HepG2 (cell line): ENCODE measurements around the gene RUNX2. TPM values are rescaled to one million over a fixed set of nuclear protein-coding genes. Genes with fewer than 3 reads are reported as not detected.
A peak's percentile ranks its signal among the peaks of the same experiment; 100 is the strongest.

Experiments used
- BCL3 ChIP-seq: sonication (generic); formaldehyde crosslinking; IDR thresholded peaks from 2 replicates; pipeline ENCODE4 v1.5.1; 2020; ENCODE audit warnings: mild to moderate bottlenecking, missing genetic modification reagents, moderate library complexity
- BORCS8-MEF2B ChIP-seq: sonication (generic); formaldehyde crosslinking; IDR thresholded peaks from 2 replicates; pipeline ENCODE4 v1.8.0; 2022; ENCODE audit warnings: mild to moderate bottlenecking, missing genetic modification reagents
- CEBPZ ChIP-seq: IDR thresholded peaks from 2 replicates; pipeline ENCODE4 v1.6.1; 2012; ENCODE audit warnings: low read length, improper control_type of control experiment
- ISX ChIP-seq: sonication (generic); formaldehyde crosslinking; conservative IDR thresholded peaks from 2 replicates; pipeline ENCODE4 v1.5.0; 2020; ENCODE audit warnings: missing genetic modification reagents
- KDM2A ChIP-seq: sonication (generic); formaldehyde crosslinking; IDR thresholded peaks from 2 replicates; pipeline ENCODE4 v1.4.0; 2020; ENCODE audit warnings: low read depth, missing genetic modification reagents, borderline replicate concordance
- KLF16 ChIP-seq, 2 experiments: sonication (generic) in 1 of 2; formaldehyde crosslinking in 1 of 2; IDR thresholded peaks; 2 replicates each; pipeline versions ENCODE4 v1.6.1 to v1.8.0; 2016 to 2023; ENCODE audit warnings: missing genetic modification reagents in 2 of 2, missing compliant biosample characterization in 1 of 2
- MTF1 ChIP-seq: sonication (generic); formaldehyde crosslinking; IDR thresholded peaks from 2 replicates; pipeline ENCODE4 v1.5.0; 2020; ENCODE audit warnings: missing genetic modification reagents
- NFE2L1 ChIP-seq: sonication (generic); formaldehyde crosslinking; IDR thresholded peaks from 2 replicates; pipeline ENCODE4 v1.4.0; 2020; ENCODE audit warnings: missing genetic modification reagents, mild to moderate bottlenecking, borderline replicate concordance
- PATZ1 ChIP-seq: sonication (generic); formaldehyde crosslinking; IDR thresholded peaks from 2 replicates; pipeline ENCODE4 v1.4.0; 2020; ENCODE audit warnings: missing genetic modification reagents
- RAD51 ChIP-seq: fragments of 450-650 bp; IDR thresholded peaks from 2 replicates; pipeline ENCODE4 v1.6.1; 2016; ENCODE audit warnings: borderline replicate concordance
- SP1 ChIP-seq, 2 experiments: fragments of 450-650 bp in 1 of 2; sonication (generic) in 1 of 2; formaldehyde crosslinking in 1 of 2; IDR thresholded peaks; 2 replicates each; pipeline versions ENCODE4 v1.4.0 to v1.6.1; 2016 to 2020; ENCODE audit warnings: missing genetic modification reagents in 1 of 2
- ZNF205 ChIP-seq: IDR thresholded peaks from 2 replicates; pipeline ENCODE4 v1.6.1; 2018; ENCODE audit warnings: missing biosample characterization, missing genetic modification reagents
- ZNF296 ChIP-seq: sonication (generic); formaldehyde crosslinking; conservative IDR thresholded peaks from 2 replicates; pipeline ENCODE4 v1.5.0; 2020; ENCODE audit warnings: mild to moderate bottlenecking, missing genetic modification reagents
- ZNF577 ChIP-seq: sonication (generic); formaldehyde crosslinking; IDR thresholded peaks from 2 replicates; pipeline ENCODE4 v1.4.0; 2020; ENCODE audit warnings: mild to moderate bottlenecking, low read depth, missing genetic modification reagents, borderline replicate concordance
- ZNF678 ChIP-seq: sonication (generic); formaldehyde crosslinking; IDR thresholded peaks from 2 replicates; pipeline ENCODE4 v1.4.0; 2020; ENCODE audit warnings: mild to moderate bottlenecking, missing genetic modification reagents
- ZNF766 ChIP-seq: sonication (generic); formaldehyde crosslinking; IDR thresholded peaks from 2 replicates; pipeline ENCODE4 v1.5.0; 2020; ENCODE audit warnings: missing genetic modification reagents, borderline replicate concordance
- polyA plus RNA-seq, 8 experiments: library from polyadenylated mRNA; depleted of rRNA in 3 of 8; stranded (reverse) in 7 of 8; unstranded in 1 of 8; fragments of >200 nt; fragmentation: Illumina TruSeq in 4 of 8; extraction: Trizol in 4 of 8; gene quantifications; 2 replicates each; pipeline versions ENCODE4 v1.2.1 to v1.2.3, GENCODE V29; 2011 to 2016; ENCODE audit warnings: low read depth in 4 of 8, missing spikeins in 1 of 8, mixed read lengths in 1 of 8; ENCODE audit not compliant: insufficient read depth in 1 of 8
- total RNA-seq, 5 experiments: library from RNA; depleted of rRNA; stranded (reverse); fragments of >200 nt; fragmentation: Illumina TruSeq; extraction: Trizol; gene quantifications; 2 replicates each; pipeline ENCODE4 v1.2.3, GENCODE V29; 2016; ENCODE audit warnings: low read depth in 1 of 5
- TF ChIP-seq, protein P1 (sequence below): sonication (generic); formaldehyde crosslinking; IDR thresholded peaks from 2 replicates; pipeline ENCODE4 v1.4.0; 2020; ENCODE audit warnings: missing genetic modification reagents

Gene RUNX2
- total and polyA plus RNA-seq, 2 of the 13 experiments (the other 11 are each of a cell fraction or from before 2014, with no cell fraction given) = not detected

DNA sequence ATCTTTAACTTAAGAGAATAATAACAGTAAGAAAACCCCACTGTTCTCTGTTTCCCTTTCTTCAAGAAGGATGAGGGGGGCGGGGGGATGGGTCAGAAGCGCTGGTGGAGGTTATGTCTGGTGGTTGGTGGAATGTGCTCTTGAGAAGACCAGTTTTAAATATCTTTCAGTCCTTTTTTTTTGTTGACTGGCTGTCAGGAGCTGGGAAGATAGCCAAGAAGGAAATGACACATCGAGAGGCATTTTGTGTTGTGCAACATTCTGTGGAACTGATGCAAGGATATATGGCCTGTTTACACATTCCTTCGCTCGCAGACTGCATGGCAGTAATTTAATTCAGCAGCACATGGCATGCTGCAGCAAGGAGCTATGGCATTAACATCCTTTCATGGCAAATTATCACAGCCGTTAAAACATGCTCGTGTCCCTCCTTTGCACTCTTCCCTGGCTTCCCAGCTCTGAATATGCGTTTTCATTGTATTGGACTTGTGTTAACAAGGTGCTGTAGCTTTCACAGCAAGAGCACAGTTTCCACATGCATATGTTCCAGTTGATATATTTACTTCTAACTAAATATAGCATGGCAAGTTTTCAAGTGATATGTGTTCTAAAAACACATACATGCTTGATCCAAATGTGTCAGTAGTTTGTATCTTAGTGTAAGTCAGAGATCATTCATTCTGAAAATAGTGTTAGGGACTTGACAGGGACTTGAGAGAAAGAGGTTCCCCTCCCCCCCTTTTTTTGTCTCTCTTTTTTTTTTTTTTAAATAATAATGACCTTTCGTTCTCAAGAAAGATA, 117.8 kb downstream of the RUNX2 start (continued):
- TF ChIP-seq, protein P1, sequence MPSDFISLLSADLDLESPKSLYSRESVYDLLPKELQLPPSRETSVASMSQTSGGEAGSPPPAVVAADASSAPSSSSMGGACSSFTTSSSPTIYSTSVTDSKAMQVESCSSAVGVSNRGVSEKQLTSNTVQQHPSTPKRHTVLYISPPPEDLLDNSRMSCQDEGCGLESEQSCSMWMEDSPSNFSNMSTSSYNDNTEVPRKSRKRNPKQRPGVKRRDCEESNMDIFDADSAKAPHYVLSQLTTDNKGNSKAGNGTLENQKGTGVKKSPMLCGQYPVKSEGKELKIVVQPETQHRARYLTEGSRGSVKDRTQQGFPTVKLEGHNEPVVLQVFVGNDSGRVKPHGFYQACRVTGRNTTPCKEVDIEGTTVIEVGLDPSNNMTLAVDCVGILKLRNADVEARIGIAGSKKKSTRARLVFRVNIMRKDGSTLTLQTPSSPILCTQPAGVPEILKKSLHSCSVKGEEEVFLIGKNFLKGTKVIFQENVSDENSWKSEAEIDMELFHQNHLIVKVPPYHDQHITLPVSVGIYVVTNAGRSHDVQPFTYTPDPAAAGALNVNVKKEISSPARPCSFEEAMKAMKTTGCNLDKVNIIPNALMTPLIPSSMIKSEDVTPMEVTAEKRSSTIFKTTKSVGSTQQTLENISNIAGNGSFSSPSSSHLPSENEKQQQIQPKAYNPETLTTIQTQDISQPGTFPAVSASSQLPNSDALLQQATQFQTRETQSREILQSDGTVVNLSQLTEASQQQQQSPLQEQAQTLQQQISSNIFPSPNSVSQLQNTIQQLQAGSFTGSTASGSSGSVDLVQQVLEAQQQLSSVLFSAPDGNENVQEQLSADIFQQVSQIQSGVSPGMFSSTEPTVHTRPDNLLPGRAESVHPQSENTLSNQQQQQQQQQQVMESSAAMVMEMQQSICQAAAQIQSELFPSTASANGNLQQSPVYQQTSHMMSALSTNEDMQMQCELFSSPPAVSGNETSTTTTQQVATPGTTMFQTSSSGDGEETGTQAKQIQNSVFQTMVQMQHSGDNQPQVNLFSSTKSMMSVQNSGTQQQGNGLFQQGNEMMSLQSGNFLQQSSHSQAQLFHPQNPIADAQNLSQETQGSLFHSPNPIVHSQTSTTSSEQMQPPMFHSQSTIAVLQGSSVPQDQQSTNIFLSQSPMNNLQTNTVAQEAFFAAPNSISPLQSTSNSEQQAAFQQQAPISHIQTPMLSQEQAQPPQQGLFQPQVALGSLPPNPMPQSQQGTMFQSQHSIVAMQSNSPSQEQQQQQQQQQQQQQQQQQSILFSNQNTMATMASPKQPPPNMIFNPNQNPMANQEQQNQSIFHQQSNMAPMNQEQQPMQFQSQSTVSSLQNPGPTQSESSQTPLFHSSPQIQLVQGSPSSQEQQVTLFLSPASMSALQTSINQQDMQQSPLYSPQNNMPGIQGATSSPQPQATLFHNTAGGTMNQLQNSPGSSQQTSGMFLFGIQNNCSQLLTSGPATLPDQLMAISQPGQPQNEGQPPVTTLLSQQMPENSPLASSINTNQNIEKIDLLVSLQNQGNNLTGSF (CRISPR knock-in tag) = no peak
- TF ChIP-seq KDM2A (CRISPR knock-in tag) (peak; percentile 75), ZNF678 (CRISPR knock-in tag) (no peak), BCL3 (CRISPR knock-in tag) (no peak), ISX (CRISPR knock-in tag) (no peak), CEBPZ (no peak), MTF1 (CRISPR knock-in tag) (no peak), BORCS8-MEF2B (CRISPR knock-in tag) (peak; percentile 80; the same call in 1 of the 2 replicates), NFE2L1 (CRISPR knock-in tag) (no peak), SP1 (IDR thresholded peaks at IDR 0.05) (no peak), SP1 (CRISPR knock-in tag; IDR thresholded peaks at IDR 0.05) (no peak; the same call in 1 of the 2 replicates), ZNF205 (peak; percentile 80; the same call in 1 of the 2 replicates), ZNF577 (CRISPR knock-in tag) (no peak), PATZ1 (CRISPR knock-in tag) (peak; percentile 67), KLF16 (CRISPR knock-in tag; IDR thresholded peaks at IDR 0.05) (peak in 1 of 2 experiments; percentile 98; a peak in 2 of 4 replicates), RAD51 (no peak), ZNF766 (0 out of 2 replicates have a peak, but pooled peaks have one; percentile 29), ZNF296 (no peak)
